SK-N-SH treated with all-trans-retinoic acid at 6 μM for 48 hours (cell line): ENCODE data around the gene RFX3.

Source experiments
- ATAC-seq: fragments of 200-7000 bp; cut with Tn5 transposase; 3 replicates; pipeline ENCODE4 v1.9.1; 2020; ENCODE audit warnings: mild to moderate bottlenecking, moderate library complexity
- ARNTL ChIP-seq: fragments of 450-650 bp; formaldehyde crosslinking; IDR thresholded peaks from 2 replicates; pipeline ENCODE4 v1.5.0; 2020; ENCODE audit warnings: low read depth, mild to moderate bottlenecking, moderate library complexity, borderline replicate concordance
- BACH2 ChIP-seq: fragments of 250-450 bp; sonication (Bioruptor Pico); IDR thresholded peaks from 2 replicates; pipeline ENCODE4 v1.9.0; 2021; ENCODE audit warnings: mild to moderate bottlenecking, borderline replicate concordance
- CREB5 ChIP-seq: fragments of 250-450 bp; sonication (Bioruptor Pico); IDR thresholded peaks from 2 replicates; pipeline ENCODE4 v1.5.1; 2020; ENCODE audit warnings: low read depth, mild to moderate bottlenecking, moderate library complexity
- CSDC2 ChIP-seq: fragments of 250-450 bp; sonication (Bioruptor Pico); IDR thresholded peaks from 2 replicates; pipeline ENCODE4 v1.5.0; 2020; ENCODE audit warnings: mild to moderate bottlenecking, moderate library complexity
- CSRNP3 ChIP-seq: fragments of 250-450 bp; sonication (Bioruptor Pico); IDR thresholded peaks from 2 replicates; pipeline ENCODE4 v1.5.1; 2021; ENCODE audit warnings: mild to moderate bottlenecking, moderate library complexity
- ESRRG ChIP-seq: fragments of 250-450 bp; sonication (Bioruptor Pico); IDR thresholded peaks from 2 replicates; pipeline ENCODE4 v1.6.1; 2021; ENCODE audit warnings: mild to moderate bottlenecking
- GLIS3 ChIP-seq: fragments of 250-450 bp; sonication (Bioruptor Pico); IDR thresholded peaks from 2 replicates; pipeline ENCODE4 v1.5.0; 2020; ENCODE audit warnings: mild to moderate bottlenecking, moderate library complexity
- ISL1 ChIP-seq: fragments of 250-450 bp; sonication (Bioruptor Pico); IDR thresholded peaks from 2 replicates; pipeline ENCODE4 v2.1.2; 2022; ENCODE audit warnings: mild to moderate bottlenecking, moderate library complexity
- OSR1 ChIP-seq: fragments of 250-450 bp; sonication (Bioruptor Pico); IDR thresholded peaks from 2 replicates; pipeline ENCODE4 v1.8.0; 2022; ENCODE audit warnings: moderate library complexity, mild to moderate bottlenecking, inconsistent platforms
- PATZ1 ChIP-seq: fragments of 250-450 bp; sonication (Bioruptor Pico); IDR thresholded peaks from 2 replicates; pipeline ENCODE4 v1.8.0; 2020; ENCODE audit warnings: mild to moderate bottlenecking, moderate library complexity, borderline replicate concordance
- POU6F1 ChIP-seq: fragments of 250-450 bp; sonication (Bioruptor Pico); IDR thresholded peaks from 2 replicates; pipeline ENCODE4 v1.8.0; 2021; ENCODE audit warnings: low read depth, mild to moderate bottlenecking, moderate library complexity, borderline replicate concordance
- PPARA ChIP-seq: fragments of 250-450 bp; sonication (Bioruptor Pico); IDR thresholded peaks from 2 replicates; pipeline ENCODE4 v1.5.0; 2020; ENCODE audit warnings: mild to moderate bottlenecking, borderline replicate concordance
- RARB ChIP-seq: fragments of 250-450 bp; sonication (Bioruptor Pico); IDR thresholded peaks from 2 replicates; pipeline ENCODE4 v1.8.0; 2021; ENCODE audit warnings: mild to moderate bottlenecking, moderate library complexity
- TCF4 ChIP-seq: fragments of 250-450 bp; sonication (Bioruptor Pico); IDR thresholded peaks from 2 replicates; pipeline ENCODE4 v1.8.0; 2021; ENCODE audit warnings: mild to moderate bottlenecking, moderate library complexity, borderline replicate concordance
- TOX ChIP-seq: fragments of 250-450 bp; sonication (Bioruptor Pico); IDR thresholded peaks from 2 replicates; pipeline ENCODE4 v1.8.0; 2021; ENCODE audit warnings: mild to moderate bottlenecking, moderate library complexity, borderline replicate concordance
- TSHZ2 ChIP-seq: fragments of 250-450 bp; sonication (Bioruptor Pico); IDR thresholded peaks from 2 replicates; pipeline ENCODE4 v1.5.0; 2020; ENCODE audit warnings: mild to moderate bottlenecking, moderate library complexity
- ZC3H10 ChIP-seq: fragments of 250-450 bp; sonication (Bioruptor Pico); IDR thresholded peaks from 2 replicates; pipeline ENCODE4 v1.5.1; 2021; ENCODE audit warnings: mild to moderate bottlenecking, moderate library complexity
- ZFP3 ChIP-seq: fragments of 250-450 bp; sonication (Bioruptor Pico); IDR thresholded peaks from 2 replicates; pipeline ENCODE4 v1.5.0; 2020; ENCODE audit warnings: mild to moderate bottlenecking, moderate library complexity
- ZFP30 ChIP-seq: fragments of 450-650 bp; formaldehyde crosslinking; IDR thresholded peaks from 2 replicates; pipeline ENCODE4 v1.5.0; 2022; ENCODE audit warnings: mild to moderate bottlenecking, moderate library complexity
- ZNF565 ChIP-seq: fragments of 450-650 bp; formaldehyde crosslinking; conservative IDR thresholded peaks from 2 replicates; pipeline ENCODE4 v1.5.0; 2020; ENCODE audit warnings: low read depth, mild to moderate bottlenecking, moderate library complexity
- ZNF70 ChIP-seq: fragments of 450-650 bp; formaldehyde crosslinking; IDR thresholded peaks from 2 replicates; pipeline ENCODE4 v1.5.0; 2020; ENCODE audit warnings: mild to moderate bottlenecking, moderate library complexity
- ZNF8 ChIP-seq: fragments of 450-650 bp; formaldehyde crosslinking; IDR thresholded peaks from 2 replicates; pipeline ENCODE4 v1.5.0; 2020; ENCODE audit warnings: mild to moderate bottlenecking, moderate library complexity

The RFX3 gene

GRCh38 chr9:3446313-3446712 is 79.5 kb downstream of the RFX3 start:
- TF ChIP-seq ISL1 (CRISPR knock-in tag) (peak; percentile 69), POU6F1 (CRISPR knock-in tag) (no peak)
- peak; percentile 67 for ATAC-seq

GRCh38 chr9:3444016-3444415 is 81.8 kb downstream of the RFX3 start:
- no peak for ATAC-seq
- TF ChIP-seq ZNF8 (CRISPR knock-in tag) = peak; percentile 92
- TF ChIP-seq OSR1 = no peak
- TF ChIP-seq POU6F1 (CRISPR knock-in tag) = no peak
- no peak for TF ChIP-seq RARB (CRISPR knock-in tag)
- no peak for TF ChIP-seq PATZ1

- TF ChIP-seq BACH2 (CRISPR knock-in tag) (no peak), CSRNP3 (CRISPR knock-in tag) (no peak), ESRRG (CRISPR knock-in tag) (no peak), ISL1 (CRISPR knock-in tag) (no peak), CSDC2 (no peak), ZFP3 (CRISPR knock-in tag) (no peak), TOX (CRISPR knock-in tag) (no peak), CREB5 (no peak), ZNF565 (CRISPR knock-in tag) (no peak), ZNF70 (no peak), POU6F1 (CRISPR knock-in tag) (no peak), TSHZ2 (CRISPR knock-in tag) (no peak), ZFP30 (CRISPR knock-in tag) (no peak), ZC3H10 (CRISPR knock-in tag) (no peak), ZNF8 (CRISPR knock-in tag) (no peak), GLIS3 (CRISPR knock-in tag) (no peak), ARNTL (CRISPR knock-in tag) (no peak), RARB (CRISPR knock-in tag) (no peak), PPARA (CRISPR knock-in tag) (no peak), TCF4 (no peak)
- ATAC-seq = peak; percentile 80
These were observed 84.5 kb downstream of the RFX3 start for GRCh38 chr9:3441197-3441816.
